Peyer's patch (tissue), 4 donors: ENCODE results near the gene CPEB4.

ENCODE experiments used
- CTCF ChIP-seq, 6 experiments: fragments of 450-650 bp in 4 of 6; fragments of 200-600 bp in 2 of 6; sonication (generic) in 1 of 6; IDR thresholded peaks; one replicate each; pipeline ENCODE4 v1.5.1; 2017 to 2019; ENCODE audit warnings: antibody characterized with exemption in 6 of 6, mild to moderate bottlenecking in 3 of 6, moderate library complexity in 1 of 6
- POLR2A ChIP-seq, 2 donors: fragments of 450-650 bp; IDR thresholded peaks; one replicate each; pipeline ENCODE4 v1.5.1; 2017; ENCODE audit warnings: antibody characterized with exemption in 2 of 2, mild to moderate bottlenecking in 2 of 2, moderate library complexity in 2 of 2

GRCh38 chr5:173884402-173885053, 3.6 kb upstream of the CPEB4 start:
- TF ChIP-seq CTCF (IDR thresholded peaks at IDR 0.05) (no peak), POLR2A (IDR thresholded peaks at IDR 0.05) (no peak)
